GM12878 (cell line): ENCODE measurements around the gene PAM16.

Experiments used
- EZH2 ChIP-seq: IDR thresholded peaks from 2 replicates; pipeline ENCODE4 v1.6.1; 2012; ENCODE audit warnings: low read depth, mild to moderate bottlenecking, control low read depth, inconsistent platforms, low read length, borderline replicate concordance; ENCODE audit not compliant: control insufficient read depth
- JUNB ChIP-seq: IDR thresholded peaks from 2 replicates; pipeline ENCODE4 v1.6.1; 2016; ENCODE audit warnings: antibody characterized with exemption, mild to moderate bottlenecking
- MAX ChIP-seq: IDR thresholded peaks from 2 replicates; pipeline ENCODE4 v1.6.1; 2012; ENCODE audit warnings: low read depth, low read length, improper control_type of control experiment
- RAD21 ChIP-seq: IDR thresholded peaks from 2 replicates; pipeline ENCODE4 v1.6.1; 2011; ENCODE audit warnings: mild to moderate bottlenecking, low read depth, low read length, moderate library complexity; ENCODE audit not compliant: insufficient read depth
- ZBTB4 ChIP-seq: fragments of 450-650 bp; formaldehyde crosslinking; IDR thresholded peaks from 2 replicates; pipeline ENCODE4 v1.4.0; 2022; ENCODE audit warnings: mild to moderate bottlenecking, moderate library complexity
- TF ChIP-seq, protein P1 (sequence below), 3 experiments: IDR thresholded peaks in 2 of 3; conservative IDR thresholded peaks in 1 of 3; 2 replicates each; pipeline ENCODE4 v1.5.1; 2011; ENCODE audit warnings: low read depth in 3 of 3, low read length in 3 of 3, mild to moderate bottlenecking in 3 of 3, control low read depth in 2 of 3, moderate library complexity in 2 of 3, inconsistent platforms in 1 of 3, mixed read lengths in 1 of 3; ENCODE audit not compliant: control insufficient read depth in 2 of 3, insufficient read depth in 1 of 3; ENCODE audit errors: extremely low read depth in 1 of 3
- TF ChIP-seq, protein P2 (sequence below): IDR thresholded peaks from 2 replicates; pipeline ENCODE4 v1.6.1; 2012; ENCODE audit warnings: low read depth, low read length, improper control_type of control experiment

GRCh38 chr16:4376893-4377572 lies 25.9 kb upstream of the PAM16 start:
- TF ChIP-seq MAX (no peak), EZH2 (no peak), ZBTB4 (no peak), JUNB (no peak), RAD21 (no peak)
- TF ChIP-seq, protein P1, sequence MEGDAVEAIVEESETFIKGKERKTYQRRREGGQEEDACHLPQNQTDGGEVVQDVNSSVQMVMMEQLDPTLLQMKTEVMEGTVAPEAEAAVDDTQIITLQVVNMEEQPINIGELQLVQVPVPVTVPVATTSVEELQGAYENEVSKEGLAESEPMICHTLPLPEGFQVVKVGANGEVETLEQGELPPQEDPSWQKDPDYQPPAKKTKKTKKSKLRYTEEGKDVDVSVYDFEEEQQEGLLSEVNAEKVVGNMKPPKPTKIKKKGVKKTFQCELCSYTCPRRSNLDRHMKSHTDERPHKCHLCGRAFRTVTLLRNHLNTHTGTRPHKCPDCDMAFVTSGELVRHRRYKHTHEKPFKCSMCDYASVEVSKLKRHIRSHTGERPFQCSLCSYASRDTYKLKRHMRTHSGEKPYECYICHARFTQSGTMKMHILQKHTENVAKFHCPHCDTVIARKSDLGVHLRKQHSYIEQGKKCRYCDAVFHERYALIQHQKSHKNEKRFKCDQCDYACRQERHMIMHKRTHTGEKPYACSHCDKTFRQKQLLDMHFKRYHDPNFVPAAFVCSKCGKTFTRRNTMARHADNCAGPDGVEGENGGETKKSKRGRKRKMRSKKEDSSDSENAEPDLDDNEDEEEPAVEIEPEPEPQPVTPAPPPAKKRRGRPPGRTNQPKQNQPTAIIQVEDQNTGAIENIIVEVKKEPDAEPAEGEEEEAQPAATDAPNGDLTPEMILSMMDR (IDR thresholded peaks at IDR 0.05 in 2 of 3, conservative IDR thresholded peaks at IDR 0.05 in 1 of 3; ENCODE audit: control insufficient read depth in 2 of 3, extremely low read depth in 1 of 3, insufficient read depth in 1 of 3, low read depth in 3 of 3, low read length in 3 of 3) = no peak
- TF ChIP-seq, protein P2, sequence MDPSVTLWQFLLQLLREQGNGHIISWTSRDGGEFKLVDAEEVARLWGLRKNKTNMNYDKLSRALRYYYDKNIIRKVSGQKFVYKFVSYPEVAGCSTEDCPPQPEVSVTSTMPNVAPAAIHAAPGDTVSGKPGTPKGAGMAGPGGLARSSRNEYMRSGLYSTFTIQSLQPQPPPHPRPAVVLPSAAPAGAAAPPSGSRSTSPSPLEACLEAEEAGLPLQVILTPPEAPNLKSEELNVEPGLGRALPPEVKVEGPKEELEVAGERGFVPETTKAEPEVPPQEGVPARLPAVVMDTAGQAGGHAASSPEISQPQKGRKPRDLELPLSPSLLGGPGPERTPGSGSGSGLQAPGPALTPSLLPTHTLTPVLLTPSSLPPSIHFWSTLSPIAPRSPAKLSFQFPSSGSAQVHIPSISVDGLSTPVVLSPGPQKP = no peak
